Measurements from ENCODE around the gene BCR. TPM values are rescaled to one million over a fixed set of nuclear protein-coding genes. Genes with fewer than 3 reads are reported as not detected.

Gene BCR
- total and polyA plus RNA-seq, 2 donors (not counting 1 experiment from before 2014, with no cell fraction given): 30.2 to 46.4 TPM

GRCh38 chr22:23166841-23167616 is 13.3 kb upstream of the BCR start:
- Histone ChIP-seq H3K4me3 (ENCODE audit: control extremely low read depth in 1 of 5, extremely low read depth in 1 of 5, insufficient read depth in 1 of 5, low read depth in 2 of 5, low read length in 4 of 5) (no peak overlapping the region), H3K27me3 (replicated peaks in 1 of 4; ENCODE audit: control extremely low read depth in 1 of 4, control insufficient read depth in 3 of 4, insufficient read depth in 4 of 4, low read length in 3 of 4) (peaks cover 0 to 2% (median 0%) of the 10 kb centered on the region in 4 experiments), H3K9me3 (ENCODE audit: control extremely low read depth in 1 of 3, control insufficient read depth in 2 of 3, insufficient read depth in 1 of 3, low read length in 2 of 3) (peaks cover 0 to 4% (median 0%) of the 10 kb centered on the region in 3 donors), H3K79me2 (ENCODE audit: control insufficient read depth, insufficient read depth, low read length) (no peaks in the 10 kb centered on the region), H3K9ac (ENCODE audit: low read length) (no peak overlapping the region), H3K4me2 (replicated peaks; ENCODE audit: low read depth, low read length, poor library complexity, severe bottlenecking) (no peak overlapping the region), H3K27ac (ENCODE audit: low read length in 2 of 2) (no peak overlapping the region), H4K20me1 (ENCODE audit: control insufficient read depth, insufficient read depth, low read length, poor library complexity, severe bottlenecking) (no peaks in the 10 kb centered on the region), H2AFZ (ENCODE audit: insufficient read depth, low read depth, low read length, poor library complexity, severe bottlenecking) (no peak overlapping the region), H3K36me3 (replicated peaks in 1 of 2; ENCODE audit: control extremely low read depth in 1 of 2, control insufficient read depth in 1 of 2, extremely low read depth in 1 of 2, insufficient read depth in 2 of 2, low read length in 1 of 2) (no peaks in the 10 kb centered on the region), H3K4me1 (ENCODE audit: control insufficient read depth in 2 of 2, insufficient read depth in 2 of 2, low read length in 2 of 2) (no peaks in the 10 kb centered on the region)
- Mint-ChIP-seq H3K4me3 (no peak overlapping the region), H3K4me1 (no peaks in the 10 kb centered on the region), H3K27me3 (no peaks in the 10 kb centered on the region), H3K9me3 (ENCODE audit: insufficient read depth) (no peaks in the 10 kb centered on the region), H3K27ac (no peak overlapping the region)
- ATAC-seq (ENCODE audit: low read depth): no peak
- ChIA-PET CTCF (interaction anchor here (0.6 to 12.1 kb wide), 3 partner anchors 37 to 209 kb away, joined by 4 to 101 read pairs (median 4); no protein-coding TSS in a partner anchor), POLR2A (interaction anchor here (0.6 kb wide), 1 partner anchor 210 kb away, joined by 5 read pairs; no protein-coding TSS in a partner anchor)
- intact Hi-C loops (cut with micrococcal nuclease): no loop called here
- no peak for TF ChIP-seq CTCF (IDR thresholded peaks at IDR 0.05)
- TF ChIP-seq EZH2 (IDR thresholded peaks at IDR 0.05; ENCODE audit: borderline replicate concordance, insufficient read depth, low read depth, low read length, poor library complexity, severe bottlenecking): no peak
- no peak for DNase-seq
- 85% methylated on average over 9 of the region's 10 CpGs for WGBS (ENCODE audit: insufficient coverage)

GRCh38 chr22:23168391-23169042 is 11.8 kb upstream of the BCR start:
- POLR2A ChIA-PET: no interaction called here
- no peak overlapping the region for H3K4me2 ChIP-seq (replicated peaks; ENCODE audit: low read depth, low read length, poor library complexity, severe bottlenecking)
- 89% methylated on average over 8 of the region's 9 CpGs for WGBS (ENCODE audit: insufficient coverage)
- H3K9me3 ChIP-seq (ENCODE audit: control extremely low read depth in 1 of 3, control insufficient read depth in 2 of 3, insufficient read depth in 1 of 3, low read length in 2 of 3): peaks cover 0 to 4% (median 0%) of the 10 kb centered on the region in 3 donors
- H3K27me3 Mint-ChIP-seq: no peaks in the 10 kb centered on the region
- intact Hi-C loops (cut with micrococcal nuclease): no loop called here
- H3K4me1 ChIP-seq (ENCODE audit: control insufficient read depth in 2 of 2, insufficient read depth in 2 of 2, low read length in 2 of 2): no peaks in the 10 kb centered on the region
- no peak overlapping the region for H3K9ac ChIP-seq (ENCODE audit: low read length)
- no peak overlapping the region for H3K4me3 Mint-ChIP-seq
- H2AFZ ChIP-seq (ENCODE audit: insufficient read depth, low read depth, low read length, poor library complexity, severe bottlenecking): no peak overlapping the region
- CTCF ChIA-PET: interaction anchor here (12.1 to 16.5 kb wide), 2 partner anchors 114 to 211 kb away, joined by 101 to 494 read pairs; no protein-coding TSS in a partner anchor
- ATAC-seq (ENCODE audit: low read depth) (no peak), DNase-seq (no peak)
- no peak overlapping the region for H3K27ac ChIP-seq (ENCODE audit: low read length in 2 of 2)
- H3K27ac Mint-ChIP-seq: no peak overlapping the region
- H4K20me1 ChIP-seq (ENCODE audit: control insufficient read depth, insufficient read depth, low read length, poor library complexity, severe bottlenecking): no peaks in the 10 kb centered on the region
- H3K79me2 ChIP-seq (ENCODE audit: control insufficient read depth, insufficient read depth, low read length): no peaks in the 10 kb centered on the region
- H3K4me1 Mint-ChIP-seq: no peaks in the 10 kb centered on the region
- no peaks in the 10 kb centered on the region for H3K36me3 ChIP-seq (replicated peaks in 1 of 2; ENCODE audit: control extremely low read depth in 1 of 2, control insufficient read depth in 1 of 2, extremely low read depth in 1 of 2, insufficient read depth in 2 of 2, low read length in 1 of 2)
- H3K27me3 ChIP-seq (replicated peaks in 1 of 4; ENCODE audit: control extremely low read depth in 1 of 4, control insufficient read depth in 3 of 4, insufficient read depth in 4 of 4, low read length in 3 of 4): peaks cover 0 to 2% (median 0%) of the 10 kb centered on the region in 4 experiments
- TF ChIP-seq EZH2 (IDR thresholded peaks at IDR 0.05; ENCODE audit: borderline replicate concordance, insufficient read depth, low read depth, low read length, poor library complexity, severe bottlenecking) (no peak), CTCF (IDR thresholded peaks at IDR 0.05) (no peak)
- H3K4me3 ChIP-seq (ENCODE audit: control extremely low read depth in 1 of 5, extremely low read depth in 1 of 5, insufficient read depth in 1 of 5, low read depth in 2 of 5, low read length in 4 of 5): no peak overlapping the region
- no peaks in the 10 kb centered on the region for H3K9me3 Mint-ChIP-seq (ENCODE audit: insufficient read depth)

Measured in B cell (primary cell).